Activated CD8-positive, alpha-beta memory T cell treated with anti-CD3 and anti-CD28 coated beads, Interleukin-2, amount 50 U/mL, for 4 hours (primary cell): ENCODE measurements around the gene MEF2C.
"Not testable (repeated sequence)": the region's sequence is repeated elsewhere in the genome, so short reads cannot be mapped to it uniquely, and the experiment has no call there.

Source experiments
- DNase-seq: peaks from one replicate; pipeline ENCODE4 v3.0.0-alpha.2; 2020

The MEF2C gene

DNA sequence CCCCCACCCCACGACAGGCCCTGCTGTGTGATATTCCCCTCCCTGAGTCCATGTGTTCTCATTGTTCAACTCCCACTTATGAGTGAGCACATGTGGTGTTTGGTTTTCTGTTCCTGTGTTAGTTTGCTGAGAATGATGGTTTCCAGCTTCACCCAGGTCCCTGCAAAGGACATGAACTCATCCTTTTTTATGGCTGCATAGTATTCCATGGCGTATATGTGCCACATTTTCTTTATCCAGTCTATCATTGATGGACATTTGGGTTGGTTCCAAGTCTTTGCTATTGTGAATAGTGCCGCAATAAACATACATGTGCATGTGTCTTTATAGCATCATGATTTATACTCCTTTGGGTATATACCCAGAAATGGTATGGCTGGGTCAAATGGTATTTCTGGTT is 89.2 kb downstream of the MEF2C start:
- not testable (repeated sequence) for DNase-seq

GRCh38 chr5:88792144-88792840 is 90.7 kb downstream of the MEF2C start:
- no peak for DNase-seq

GRCh38 chr5:88787856-88788255 is 95.1 kb downstream of the MEF2C start:
- DNase-seq, result no peak

GRCh38 chr5:88786789-88787188 is 96.2 kb downstream of the MEF2C start:
- no peak for DNase-seq

DNA sequence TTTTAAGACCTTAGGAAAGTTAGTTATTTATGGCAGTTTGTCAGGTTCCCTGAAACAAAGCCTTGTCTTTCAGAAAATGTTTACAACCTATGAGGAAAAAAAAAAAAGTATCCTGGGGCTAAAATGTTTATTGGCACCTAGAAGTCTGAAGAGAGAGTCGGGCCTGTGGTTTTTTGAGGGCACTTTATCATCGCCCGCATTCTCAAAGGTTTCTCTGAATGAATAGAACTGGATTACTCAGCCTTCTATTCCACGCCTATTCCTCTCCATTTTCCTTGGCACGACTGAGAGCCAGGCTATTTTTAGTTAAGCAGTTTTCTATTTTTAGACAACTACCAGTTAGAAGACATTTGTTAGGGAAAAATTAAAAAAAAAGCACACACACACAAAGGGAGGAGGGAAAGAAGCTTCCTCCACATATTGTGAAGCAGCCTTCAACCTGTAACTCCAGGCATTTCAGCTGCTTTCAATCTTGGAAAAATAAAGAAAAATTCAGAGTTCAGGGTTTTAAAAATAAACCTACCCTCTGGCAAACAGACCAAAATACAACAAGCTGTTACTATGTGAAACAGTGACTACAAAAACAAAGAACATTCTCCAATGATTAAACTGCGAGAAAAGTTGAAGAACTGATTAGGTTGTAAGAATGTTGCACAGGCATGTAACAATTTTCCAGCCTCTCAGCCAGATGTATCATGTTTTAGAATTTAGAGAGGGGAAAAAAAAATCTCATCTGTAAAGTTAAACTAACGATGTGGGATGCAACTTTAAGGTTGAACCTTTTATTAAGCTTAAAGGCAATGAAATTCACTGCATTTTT is 97.0 kb downstream of the MEF2C start:
- DNase-seq, result no peak

DNA sequence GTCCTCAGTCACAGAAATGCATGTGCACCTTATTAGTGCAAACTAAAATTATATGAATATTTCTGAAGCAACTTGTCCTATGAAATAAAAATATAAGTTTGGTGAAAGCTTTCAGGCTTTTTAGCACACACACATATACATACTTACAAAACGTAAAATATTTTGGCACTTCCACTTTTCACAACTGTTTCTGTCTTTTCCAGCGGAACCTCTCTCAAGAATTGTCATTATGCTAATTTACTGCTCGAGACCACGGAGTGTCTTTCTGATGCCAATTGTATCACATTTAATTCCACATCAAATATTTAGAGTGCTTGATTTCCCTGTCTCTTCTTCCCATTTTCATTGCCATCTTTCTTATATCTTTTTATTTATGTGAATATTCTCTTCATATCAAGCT is 100.4 kb downstream of the MEF2C start:
- DNase-seq, result no peak

DNA sequence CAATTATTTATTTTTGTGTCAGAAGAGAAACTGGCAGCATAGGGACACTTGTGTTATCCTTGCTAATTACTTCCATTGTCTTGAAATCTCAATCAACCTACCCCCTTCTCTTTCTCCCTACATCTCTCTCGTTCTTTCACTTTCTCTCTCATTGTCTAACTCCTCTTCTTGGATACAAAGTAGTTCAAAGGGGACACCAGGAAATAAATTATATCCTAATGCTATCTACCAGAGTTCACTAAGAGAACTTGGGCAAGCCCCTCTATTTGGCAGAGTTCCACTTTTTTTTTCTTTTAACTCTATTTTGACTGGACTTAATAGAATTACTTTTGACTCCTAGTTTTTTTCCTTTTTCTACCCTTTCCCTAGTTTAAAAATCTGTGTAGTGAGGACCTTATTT is 102.2 kb downstream of the MEF2C start:
- no peak for DNase-seq

- no peak for DNase-seq
Measured at GRCh38 chr5:88778736-88779135, 104.2 kb downstream of the MEF2C start.

- no peak for DNase-seq
Measured at GRCh38 chr5:88776692-88777091, 106.3 kb downstream of the MEF2C start.

DNA sequence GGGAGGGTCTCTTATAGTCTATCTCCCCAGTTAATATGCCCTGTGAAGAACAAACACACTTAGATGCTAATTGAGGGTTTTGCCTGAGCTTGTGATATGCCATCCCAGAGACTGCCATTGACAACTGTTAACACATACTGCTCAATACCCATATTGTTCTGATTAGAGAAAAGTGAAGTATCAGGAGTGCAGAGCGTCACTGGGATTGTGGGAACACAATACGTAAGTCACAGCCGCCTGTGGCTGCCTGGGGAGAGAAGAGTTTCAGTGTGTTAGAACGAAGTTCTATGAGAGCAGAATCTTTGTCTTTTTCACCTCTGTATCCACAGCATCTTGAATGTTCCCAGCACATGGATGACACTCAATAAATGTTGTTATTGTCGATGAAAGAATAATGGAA is 110.2 kb downstream of the MEF2C start:
- no peak for DNase-seq

- no peak for DNase-seq
Measured at GRCh38 chr5:88772047-88772446, 110.9 kb downstream of the MEF2C start.

DNA sequence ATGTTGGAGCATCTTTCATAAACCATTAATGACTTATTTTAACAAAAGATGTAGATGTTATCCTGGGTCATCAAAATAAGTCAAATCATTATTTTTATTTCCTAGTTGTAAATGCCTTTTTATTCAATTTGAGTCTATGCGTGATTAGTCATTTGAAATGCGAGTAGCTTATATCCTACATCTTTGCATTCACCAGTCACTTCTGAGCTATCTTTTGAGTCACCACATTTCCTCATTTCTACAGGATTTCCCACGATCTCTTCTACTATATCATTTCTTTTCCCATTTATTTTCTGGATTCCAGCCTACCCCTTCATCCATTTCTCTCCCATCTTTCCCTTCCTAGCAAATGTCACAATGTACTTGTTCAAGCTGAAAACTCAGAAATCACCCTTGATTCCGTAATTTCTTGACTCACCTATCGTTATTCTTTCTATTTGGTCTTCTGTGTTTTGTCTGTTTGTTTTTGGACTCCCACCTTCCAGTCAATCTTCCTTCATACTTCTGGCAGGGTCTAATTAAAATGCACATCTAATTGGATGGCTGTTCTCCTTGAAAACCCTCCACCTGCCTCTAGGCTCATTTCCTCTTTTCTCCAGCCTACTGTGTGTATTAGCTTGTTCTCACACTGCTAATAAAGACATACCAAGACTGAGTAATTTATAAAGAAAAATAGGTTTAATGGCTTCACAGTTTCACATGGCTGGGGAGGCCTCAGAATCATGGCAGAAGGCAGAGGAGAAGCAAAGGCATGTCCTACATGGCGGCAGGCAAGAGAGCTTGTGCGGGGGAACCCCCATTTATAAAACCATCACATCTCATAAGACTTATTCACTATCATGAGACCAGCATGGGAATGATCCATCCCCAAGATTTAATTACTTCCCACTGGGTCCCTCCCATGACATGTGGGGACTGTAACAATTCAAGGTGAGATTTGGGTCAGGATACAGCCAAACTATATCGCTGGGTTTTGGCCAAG is 112.4 kb downstream of the MEF2C start:
- no peak for DNase-seq

DNA sequence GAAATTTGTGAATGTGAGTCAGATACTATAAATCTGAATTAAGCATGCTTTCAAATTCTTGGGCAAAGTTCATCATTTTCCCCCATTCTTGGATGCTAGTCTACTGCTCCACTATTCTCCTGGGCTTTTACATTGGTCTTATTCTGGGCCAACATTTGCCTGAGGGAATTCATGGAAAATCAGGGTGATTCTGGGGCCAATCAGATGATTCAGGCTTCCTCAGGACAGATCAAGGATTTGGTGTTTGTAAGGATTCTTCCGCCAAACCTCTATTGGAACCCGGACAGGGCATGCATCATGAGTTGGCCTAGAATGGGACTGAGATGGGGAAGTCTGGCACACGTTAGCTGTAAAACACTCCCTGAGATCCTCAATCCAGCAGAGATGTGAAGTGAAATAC is 113.8 kb downstream of the MEF2C start:
- no peak for DNase-seq

DNA sequence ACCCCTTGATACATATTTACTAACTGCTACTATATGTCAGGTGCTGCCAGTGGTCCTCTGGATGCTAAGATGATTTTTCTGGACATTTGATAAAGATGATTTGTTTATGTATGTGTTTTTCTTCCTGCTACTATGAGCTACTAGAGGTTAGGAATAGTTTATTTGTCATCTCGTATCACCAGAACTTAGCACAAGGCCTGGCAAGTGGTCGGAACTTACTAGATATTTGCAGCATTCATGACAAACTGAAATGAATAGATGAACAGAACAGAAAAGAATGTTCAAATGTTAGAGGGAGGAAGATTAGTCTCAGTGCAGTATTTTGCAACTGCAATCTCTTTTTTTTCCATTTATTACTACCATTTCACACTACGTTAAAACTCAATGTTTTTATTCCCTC is 114.6 kb downstream of the MEF2C start:
- no peak for DNase-seq

GRCh38 chr5:88765798-88766197 is 117.2 kb downstream of the MEF2C start:
- no peak for DNase-seq

GRCh38 chr5:88765171-88765570 is 117.8 kb downstream of the MEF2C start:
- DNase-seq, result no peak

DNA sequence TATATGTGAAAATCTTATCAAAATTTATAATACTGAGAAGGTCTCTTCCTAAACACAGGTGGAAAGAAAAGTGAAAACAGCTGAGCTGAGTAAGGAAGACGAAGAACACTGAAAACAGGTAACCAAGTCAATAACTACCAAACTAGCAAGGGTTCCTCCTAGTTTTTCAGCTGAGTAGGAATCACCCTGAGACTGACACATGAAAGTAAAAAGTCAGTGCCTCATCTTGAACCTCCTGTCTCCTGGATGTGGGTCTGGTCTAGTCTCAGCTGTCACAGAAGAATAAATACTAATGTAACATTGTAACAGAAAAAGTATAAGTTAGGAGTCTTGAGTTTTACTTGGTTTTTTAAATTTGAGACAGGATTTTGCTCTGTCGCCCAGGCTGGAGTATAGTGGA is 121.0 kb downstream of the MEF2C start:
- DNase-seq, result no peak

- DNase-seq, result no peak
Measured at GRCh38 chr5:88761269-88761850, 121.6 kb downstream of the MEF2C start.

- DNase-seq, result no peak
Measured at GRCh38 chr5:88760527-88760926, 122.5 kb downstream of the MEF2C start.

DNA sequence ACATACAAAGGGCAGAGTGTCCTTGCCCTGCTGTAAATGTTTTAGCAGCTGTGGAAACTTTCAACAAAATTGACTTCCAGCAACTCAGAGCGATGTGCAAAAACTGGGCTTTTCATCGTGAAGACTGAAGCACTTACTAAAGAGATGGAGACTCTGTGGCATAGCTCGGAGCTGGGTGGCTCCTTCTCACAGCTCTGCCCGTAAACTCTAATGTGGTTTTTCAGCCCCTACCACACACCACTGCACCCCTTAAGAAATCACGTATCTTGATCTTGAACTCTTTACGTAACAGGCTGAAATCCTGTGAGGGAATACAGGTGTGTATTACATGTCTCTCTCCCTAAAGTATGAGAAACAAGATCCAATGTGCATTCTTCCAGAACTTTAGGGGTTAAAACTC is 124.4 kb downstream of the MEF2C start:
- DNase-seq, result no peak

DNA sequence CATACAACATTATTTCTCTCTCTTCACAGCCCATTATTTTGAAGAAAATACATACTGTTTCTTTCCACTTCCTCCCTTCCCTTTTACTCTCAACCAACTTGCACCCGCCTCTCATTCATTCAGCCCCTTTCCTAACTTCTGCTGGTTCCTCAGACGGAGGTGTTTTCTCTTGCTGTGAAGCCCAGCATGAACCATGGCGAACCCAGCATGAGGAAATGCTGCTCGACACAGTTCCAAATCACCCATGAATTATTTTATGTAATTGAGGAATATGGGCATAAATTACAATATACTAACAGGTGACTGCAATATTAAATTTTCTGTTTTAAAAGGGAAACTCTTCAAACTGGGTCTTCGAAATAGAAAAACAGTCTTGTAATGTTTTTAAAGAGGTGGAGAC is 124.8 kb downstream of the MEF2C start:
- no peak for DNase-seq

GRCh38 chr5:88756953-88757352 is 126.0 kb downstream of the MEF2C start:
- DNase-seq, result no peak

GRCh38 chr5:88748666-88749065 is 134.3 kb downstream of the MEF2C start:
- no peak for DNase-seq
